Hematopoietic multipotent progenitor cell treated with erythropoietin and hydrocortisone succinate and interleukin-3 and kit ligand, for 6 days (in vitro differentiated cells): Measurements from ENCODE around the gene UBE2V1.

Experiments used
- DNase-seq: peaks from one replicate; pipeline ENCODE4 v3.0.0-alpha.2; 2015

Gene UBE2V1

DNA sequence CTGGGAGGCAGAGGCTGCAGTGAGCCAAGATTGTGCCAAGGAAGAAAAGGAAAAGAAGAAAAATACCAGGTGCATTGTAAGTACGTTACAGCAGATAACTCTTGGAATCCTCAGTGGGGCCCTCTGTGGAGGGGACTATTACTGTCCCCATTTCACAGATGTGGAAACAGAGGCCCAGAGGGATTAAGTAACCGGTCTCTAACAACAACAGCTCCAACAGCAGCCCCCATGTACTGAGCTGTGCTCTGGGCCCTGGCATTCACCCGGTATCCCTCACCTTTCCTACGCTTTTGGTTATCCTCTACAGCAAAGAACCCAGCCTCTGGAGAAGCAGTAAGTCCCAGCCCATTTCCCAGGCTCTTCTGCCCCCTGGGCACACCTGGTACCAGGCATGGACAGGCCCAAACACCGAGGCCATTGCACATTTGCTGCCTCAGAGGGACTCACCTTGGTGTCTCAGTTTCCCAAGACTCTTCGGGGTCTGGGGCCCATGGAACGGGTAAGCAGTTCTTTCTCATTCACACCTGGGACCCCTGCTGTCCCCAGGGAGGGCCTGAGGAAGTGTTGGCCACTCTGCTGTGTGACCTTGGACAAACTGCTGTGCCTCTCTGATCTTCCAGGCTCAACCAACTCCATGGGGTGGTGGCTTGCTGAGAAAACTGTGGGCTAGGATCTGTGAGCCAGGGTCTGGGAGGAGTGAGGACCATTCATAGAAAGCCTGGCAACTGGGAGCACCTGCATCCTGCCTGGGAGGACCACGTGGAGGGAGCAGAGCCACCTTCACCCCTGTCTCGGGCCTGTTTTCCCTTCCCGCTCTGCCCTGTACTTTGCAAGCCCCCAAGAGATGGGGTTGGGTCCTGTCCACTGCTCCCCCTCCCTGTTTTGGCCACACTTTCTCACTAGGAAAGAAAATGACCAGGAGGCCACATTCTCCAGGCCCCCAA, 70.3 kb downstream of the UBE2V1 start:
- DNase-seq, result no peak

DNA sequence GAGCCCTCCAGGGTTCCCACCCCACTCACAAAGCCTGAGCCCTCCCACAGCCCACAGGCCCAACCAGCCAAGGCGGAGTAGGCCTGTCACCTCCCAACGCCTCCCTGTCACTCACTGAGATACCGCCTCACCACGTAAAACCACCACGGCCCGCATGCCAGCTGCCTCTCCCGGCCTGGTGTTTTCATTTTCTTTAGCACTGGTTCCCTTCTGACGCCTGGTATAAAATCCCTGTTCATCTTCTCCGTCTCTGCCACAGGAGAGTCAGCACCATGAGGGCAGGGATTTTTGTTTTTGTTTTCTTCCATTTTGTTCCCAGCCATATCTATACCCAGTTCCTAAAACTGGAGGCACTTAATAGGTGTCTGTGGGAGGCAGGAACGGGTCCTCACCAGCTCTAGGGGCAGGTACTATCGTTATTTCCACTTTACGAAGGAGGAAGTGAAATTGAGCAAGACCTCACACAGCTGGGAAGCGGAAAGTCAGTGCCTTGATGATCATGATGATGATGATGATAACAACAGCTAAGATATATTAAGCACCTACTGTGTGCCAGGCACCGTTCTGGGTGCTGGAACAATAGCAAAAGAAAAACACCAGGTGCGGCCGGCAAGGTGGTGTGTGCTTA, 71.6 kb downstream of the UBE2V1 start:
- DNase-seq, result peak; percentile 56

- DNase-seq, result no peak
Measured at GRCh38 chr20:50040432-50041245, 72.3 kb downstream of the UBE2V1 start.

DNA sequence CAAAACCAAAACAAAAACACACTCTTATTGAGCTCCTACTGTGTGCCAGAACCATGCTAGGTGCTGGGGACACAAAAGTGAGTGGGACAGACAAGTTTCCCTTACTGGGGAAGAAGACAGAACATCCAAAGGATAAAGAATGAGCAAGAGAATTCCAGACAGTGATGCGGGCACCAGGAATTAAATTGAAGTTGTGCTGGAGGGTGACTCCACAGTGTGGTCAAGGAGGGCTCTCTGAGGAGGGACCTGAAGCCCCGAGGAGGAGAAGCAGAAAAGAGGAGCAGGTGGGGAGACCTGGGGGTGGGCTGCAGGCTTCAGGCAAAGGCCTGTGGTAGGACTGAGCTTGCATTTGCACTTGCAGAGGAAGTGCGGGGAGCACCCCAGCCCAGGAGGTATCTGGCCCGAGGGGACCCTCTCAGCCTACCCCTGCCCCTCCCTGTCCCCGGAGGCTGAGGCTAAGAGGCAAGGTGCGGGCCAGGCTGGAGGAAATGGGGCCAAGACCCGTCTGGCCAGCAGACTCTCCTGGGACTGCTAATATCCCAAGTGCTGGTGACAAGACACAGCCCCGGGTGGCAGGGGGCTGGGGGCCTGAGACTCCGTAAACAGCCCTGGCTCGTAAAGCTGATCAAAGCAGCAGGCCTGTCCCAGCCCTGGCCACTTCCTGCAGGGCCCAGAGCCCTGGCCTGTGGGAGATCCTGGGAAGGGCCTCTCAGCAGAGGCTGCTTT, 73.1 kb downstream of the UBE2V1 start:
- DNase-seq, result no peak

- no peak for DNase-seq
Measured at GRCh38 chr20:50038574-50038991, 74.4 kb downstream of the UBE2V1 start.

GRCh38 chr20:50038169-50038568, 74.8 kb downstream of the UBE2V1 start:
- DNase-seq, result no peak

GRCh38 chr20:50037575-50037974, 75.4 kb downstream of the UBE2V1 start:
- no peak for DNase-seq

GRCh38 chr20:50037123-50037522, 75.8 kb downstream of the UBE2V1 start:
- DNase-seq, result no peak

- DNase-seq, result no peak
Measured at GRCh38 chr20:50036703-50037102, 76.2 kb downstream of the UBE2V1 start.

DNA sequence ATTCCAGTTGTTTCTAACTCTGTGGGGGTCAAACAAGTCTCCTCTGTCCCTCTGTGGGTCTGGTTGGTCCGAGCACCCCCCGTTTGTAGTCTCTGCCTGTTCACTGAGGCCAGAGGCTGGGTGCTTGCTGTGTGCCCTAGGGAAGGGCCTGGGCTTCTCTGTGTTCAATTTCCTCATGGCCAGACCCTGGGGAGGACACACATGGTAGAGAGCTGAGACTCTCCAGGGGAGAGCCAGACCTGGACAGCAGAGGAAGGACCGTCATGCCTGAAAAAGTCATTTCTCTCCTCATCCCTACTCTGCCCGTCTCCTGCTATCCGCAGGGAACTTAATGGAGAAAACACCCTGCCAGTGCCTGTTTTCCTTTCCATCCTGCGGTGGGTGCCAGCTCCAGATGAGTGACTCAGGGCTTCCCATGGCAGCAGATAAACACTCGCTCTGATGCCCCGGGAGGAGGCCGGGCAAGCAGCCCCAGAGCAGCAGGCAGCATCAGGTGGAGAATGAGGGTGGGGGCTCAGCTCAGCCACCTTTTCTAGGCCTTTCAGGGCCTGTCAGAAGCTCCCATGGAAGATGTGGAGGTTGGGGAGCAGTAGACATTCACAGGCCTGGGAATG, 78.3 kb downstream of the UBE2V1 start:
- DNase-seq, result no peak

DNA sequence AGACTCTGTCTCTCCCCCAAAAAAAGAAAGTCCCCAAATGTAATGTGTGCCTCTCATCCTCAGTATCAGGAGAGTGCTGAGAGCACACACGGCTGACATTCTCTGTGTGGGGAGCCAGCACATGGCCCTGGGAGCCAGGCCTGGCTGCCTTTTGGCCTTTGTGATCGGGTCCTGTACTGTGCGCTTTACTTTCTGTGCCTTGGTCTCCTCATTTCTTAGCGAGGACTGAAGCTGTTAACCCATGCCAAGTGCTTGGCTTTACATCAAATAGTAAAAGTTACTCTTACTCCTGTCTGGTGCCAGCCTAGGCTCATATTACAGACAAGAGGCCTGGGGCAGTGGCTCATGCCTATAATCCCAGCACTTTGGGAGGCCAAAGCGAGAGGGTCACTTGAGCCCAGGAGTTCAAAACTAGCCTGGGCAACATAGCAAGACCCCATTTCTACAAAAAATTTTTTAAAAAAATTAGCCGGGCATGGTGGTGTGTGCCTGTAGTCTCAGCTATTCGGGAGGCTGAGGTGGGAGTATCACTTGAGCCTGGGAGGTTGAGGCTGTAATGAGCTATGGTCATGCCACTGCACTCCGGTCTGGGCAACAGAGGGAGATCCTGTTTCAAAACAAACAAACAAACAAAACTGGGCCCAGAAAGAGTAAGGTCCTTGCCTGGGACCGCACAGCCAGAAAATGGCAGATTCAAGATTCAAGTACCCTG, 79.8 kb downstream of the UBE2V1 start:
- DNase-seq, result no peak
